GM12873 (cell line): Measurements from ENCODE around the gene MOB3B.

ENCODE experiments used
- TF ChIP-seq, protein P1 (sequence below): IDR thresholded peaks from 2 replicates; pipeline ENCODE4 v1.5.1; 2012; ENCODE audit warnings: low read depth, mild to moderate bottlenecking, moderate library complexity, low read length, control low read depth; ENCODE audit not compliant: insufficient read depth; ENCODE audit errors: missing control alignments

MOB3B gene

DNA sequence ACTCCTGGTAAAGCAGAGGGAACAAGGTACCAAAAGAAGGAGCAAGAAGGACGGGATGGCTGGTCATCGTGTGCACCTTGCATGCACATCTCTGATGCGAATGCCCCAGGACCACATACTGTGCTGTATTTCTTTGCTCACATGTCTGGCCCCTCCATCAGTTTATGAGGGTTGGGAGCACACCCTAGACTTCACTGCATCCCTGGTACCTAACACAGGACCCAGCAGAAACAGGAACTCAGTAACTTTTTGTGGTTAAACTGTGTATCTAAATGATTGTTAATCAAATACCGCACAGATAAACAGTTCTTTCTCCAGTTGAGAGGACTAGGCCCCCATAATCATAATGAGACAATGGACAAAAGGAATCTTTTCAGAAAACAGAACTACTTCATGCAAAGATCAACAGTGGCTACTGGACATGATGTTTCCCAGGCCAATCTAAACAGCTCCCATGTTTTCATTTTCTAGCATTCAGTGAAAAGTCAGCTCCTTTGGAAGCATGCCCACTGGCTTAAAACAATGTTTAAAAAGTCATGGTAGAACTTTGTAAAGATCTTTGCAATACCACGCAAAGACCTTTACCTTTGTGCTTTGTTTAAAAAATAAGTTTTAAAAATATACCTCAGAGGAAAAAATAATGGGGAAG lies 61.0 kb downstream of the MOB3B start:
- TF ChIP-seq, protein P1, sequence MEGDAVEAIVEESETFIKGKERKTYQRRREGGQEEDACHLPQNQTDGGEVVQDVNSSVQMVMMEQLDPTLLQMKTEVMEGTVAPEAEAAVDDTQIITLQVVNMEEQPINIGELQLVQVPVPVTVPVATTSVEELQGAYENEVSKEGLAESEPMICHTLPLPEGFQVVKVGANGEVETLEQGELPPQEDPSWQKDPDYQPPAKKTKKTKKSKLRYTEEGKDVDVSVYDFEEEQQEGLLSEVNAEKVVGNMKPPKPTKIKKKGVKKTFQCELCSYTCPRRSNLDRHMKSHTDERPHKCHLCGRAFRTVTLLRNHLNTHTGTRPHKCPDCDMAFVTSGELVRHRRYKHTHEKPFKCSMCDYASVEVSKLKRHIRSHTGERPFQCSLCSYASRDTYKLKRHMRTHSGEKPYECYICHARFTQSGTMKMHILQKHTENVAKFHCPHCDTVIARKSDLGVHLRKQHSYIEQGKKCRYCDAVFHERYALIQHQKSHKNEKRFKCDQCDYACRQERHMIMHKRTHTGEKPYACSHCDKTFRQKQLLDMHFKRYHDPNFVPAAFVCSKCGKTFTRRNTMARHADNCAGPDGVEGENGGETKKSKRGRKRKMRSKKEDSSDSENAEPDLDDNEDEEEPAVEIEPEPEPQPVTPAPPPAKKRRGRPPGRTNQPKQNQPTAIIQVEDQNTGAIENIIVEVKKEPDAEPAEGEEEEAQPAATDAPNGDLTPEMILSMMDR = no peak

DNA sequence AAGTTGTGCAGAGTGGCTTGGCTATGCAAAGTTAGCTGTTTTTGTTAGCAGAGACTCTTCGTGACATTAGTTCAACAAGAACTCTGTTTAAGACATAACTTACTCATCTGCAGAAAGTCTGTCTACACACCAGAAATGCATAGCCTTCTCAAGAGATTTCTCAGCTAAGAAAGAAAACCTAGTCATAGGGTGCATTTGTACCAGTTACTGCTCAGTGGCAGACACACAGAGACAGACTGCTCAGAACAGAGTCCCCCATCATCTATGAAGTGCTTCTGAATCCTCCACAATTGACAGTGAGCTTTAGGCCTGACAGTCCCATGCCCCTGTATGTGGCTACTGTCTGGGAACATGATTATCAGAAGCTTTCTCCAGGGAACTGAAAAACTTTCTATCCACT lies 61.6 kb downstream of the MOB3B start:
- TF ChIP-seq, protein P1 = no peak

DNA sequence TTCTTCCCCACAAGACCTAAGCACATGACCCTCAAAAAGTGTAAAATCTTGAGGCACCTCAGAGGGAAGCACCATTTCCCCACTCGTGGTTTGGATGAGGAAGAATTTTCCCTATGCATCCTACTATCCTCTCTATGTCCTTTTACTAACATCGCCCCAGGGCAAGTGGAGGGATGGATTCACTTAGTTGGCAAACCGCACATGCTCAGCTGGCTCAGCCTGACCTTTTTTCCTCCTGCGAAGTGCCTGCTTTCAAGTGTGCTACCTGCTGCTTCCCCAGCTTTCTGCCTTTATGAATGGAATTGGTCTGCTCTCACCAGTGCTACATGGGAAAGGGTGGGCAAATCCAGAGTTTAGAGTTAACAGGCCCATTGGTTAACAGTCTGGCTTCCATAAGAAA lies 62.1 kb downstream of the MOB3B start:
- TF ChIP-seq, protein P1 = no peak

DNA sequence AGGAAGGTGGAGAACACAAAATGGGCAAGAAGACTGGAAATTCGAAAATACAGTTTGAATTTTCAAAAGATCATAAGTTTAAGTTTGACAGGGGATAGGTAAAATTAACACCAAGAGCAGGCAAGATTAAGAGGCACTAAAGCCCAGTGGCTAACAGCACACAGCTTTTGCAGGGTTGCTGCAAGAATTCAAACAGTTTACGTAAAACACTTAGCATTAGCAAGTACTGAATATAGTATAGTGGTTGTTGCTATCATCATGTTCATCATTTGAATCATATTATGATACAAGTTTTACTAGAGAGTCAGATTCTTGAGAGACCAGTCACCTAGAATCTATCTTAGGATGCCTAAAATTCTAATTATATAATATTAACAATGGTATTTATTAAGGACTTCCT lies 66.8 kb downstream of the MOB3B start:
- TF ChIP-seq, protein P1 = no peak

DNA sequence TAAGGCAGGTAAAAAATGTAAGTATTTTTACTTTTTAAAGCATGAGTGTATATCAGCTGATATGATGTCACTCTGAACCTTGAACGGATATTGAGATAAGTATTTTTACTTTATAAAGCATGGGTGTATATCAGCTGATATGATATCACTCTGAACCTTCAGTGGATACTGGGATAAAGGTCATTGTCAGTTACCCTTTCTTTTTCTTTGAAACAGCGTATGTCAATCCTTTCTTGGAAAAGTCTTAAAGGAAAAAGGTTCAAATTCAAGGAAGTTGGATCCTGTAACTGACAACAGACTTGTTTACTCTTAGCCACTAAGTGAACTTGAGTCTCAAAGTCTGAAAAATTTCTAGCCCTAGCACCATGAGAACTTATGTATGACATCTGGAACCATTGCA lies 67.2 kb downstream of the MOB3B start:
- TF ChIP-seq, protein P1 = no peak

DNA sequence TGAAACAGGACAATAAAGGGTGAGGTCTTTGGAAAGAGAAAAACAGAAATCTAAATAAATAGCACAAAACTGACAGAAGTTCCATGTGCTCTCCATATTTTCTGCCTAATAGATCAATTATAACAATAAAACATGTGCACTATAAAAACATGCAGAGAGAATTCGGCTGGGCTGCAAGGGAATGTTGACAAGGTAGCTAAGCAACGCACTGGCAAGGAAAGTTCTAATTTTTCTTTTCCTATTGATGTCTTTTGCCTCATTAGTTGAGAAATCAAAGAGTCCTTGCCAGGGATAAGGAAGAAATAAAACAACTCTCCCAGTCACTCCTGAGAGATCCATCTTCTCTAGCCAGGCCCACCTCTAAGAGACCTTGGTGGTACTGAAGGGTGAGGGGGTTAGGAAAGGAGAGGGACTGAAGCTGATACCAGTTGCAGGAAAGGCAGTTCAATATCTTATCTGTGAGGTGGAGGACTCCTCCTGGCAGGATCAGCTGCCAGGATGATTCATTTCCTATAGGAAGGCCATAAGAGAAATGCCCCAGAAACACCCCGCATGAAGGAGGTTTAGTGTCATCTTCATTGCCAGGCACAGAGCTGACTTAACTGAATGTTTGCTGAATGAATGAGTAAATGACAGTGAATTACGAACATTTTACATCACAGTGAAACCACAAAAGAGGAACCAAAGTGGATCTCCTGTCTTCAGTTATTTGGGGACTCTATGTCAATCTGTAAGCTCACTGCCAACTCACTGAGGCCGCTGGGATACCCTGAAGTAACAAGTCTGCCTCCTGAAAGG lies 69.2 kb downstream of the MOB3B start:
- TF ChIP-seq, protein P1 = no peak

DNA sequence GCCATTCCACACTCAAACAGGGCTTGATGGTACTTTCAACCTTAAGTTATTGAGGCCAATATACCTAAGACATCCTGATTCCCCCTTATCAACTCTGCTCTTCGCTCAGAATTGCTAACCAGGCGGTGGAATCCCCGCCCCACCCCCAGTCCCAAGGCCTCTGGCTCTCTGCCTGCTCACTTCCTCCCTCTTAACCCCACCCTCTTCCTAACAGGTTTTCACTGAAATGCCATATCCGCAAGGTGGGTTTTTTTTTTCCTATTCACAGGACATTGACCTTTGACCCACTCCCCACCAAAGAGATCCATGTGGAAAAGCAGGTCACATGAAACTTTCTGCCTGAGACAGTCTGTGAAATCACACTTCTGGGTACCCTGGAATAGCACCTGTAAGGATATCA lies 72.2 kb downstream of the MOB3B start:
- TF ChIP-seq, protein P1 = no peak
